GM12801 (cell line): ENCODE measurements around the gene RHCG.

Experiments used
- TF ChIP-seq, protein P1 (sequence below): IDR thresholded peaks from one replicate; pipeline ENCODE4 v1.5.1; 2011; ENCODE audit warnings: control low read depth; ENCODE audit not compliant: insufficient read length; ENCODE audit errors: extremely low read depth

The RHCG gene

DNA sequence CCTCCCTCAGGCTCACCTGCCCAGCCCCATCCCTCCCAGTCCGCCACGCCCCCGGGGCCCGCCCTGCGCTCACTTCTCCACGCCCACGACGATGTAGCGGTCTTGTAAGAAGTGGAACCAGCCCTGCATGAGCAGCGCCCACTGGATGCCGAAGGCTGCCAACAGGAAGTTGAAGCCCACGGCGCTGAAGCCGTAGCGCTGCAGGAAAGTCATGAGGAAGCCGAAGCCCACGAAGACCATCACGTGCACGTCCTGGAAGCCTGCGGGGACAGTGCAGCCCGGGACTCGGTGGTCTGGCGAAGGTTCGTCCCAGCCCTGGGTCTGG lies 9.7 kb downstream of the RHCG start:
- TF ChIP-seq, protein P1, sequence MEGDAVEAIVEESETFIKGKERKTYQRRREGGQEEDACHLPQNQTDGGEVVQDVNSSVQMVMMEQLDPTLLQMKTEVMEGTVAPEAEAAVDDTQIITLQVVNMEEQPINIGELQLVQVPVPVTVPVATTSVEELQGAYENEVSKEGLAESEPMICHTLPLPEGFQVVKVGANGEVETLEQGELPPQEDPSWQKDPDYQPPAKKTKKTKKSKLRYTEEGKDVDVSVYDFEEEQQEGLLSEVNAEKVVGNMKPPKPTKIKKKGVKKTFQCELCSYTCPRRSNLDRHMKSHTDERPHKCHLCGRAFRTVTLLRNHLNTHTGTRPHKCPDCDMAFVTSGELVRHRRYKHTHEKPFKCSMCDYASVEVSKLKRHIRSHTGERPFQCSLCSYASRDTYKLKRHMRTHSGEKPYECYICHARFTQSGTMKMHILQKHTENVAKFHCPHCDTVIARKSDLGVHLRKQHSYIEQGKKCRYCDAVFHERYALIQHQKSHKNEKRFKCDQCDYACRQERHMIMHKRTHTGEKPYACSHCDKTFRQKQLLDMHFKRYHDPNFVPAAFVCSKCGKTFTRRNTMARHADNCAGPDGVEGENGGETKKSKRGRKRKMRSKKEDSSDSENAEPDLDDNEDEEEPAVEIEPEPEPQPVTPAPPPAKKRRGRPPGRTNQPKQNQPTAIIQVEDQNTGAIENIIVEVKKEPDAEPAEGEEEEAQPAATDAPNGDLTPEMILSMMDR = no peak

DNA sequence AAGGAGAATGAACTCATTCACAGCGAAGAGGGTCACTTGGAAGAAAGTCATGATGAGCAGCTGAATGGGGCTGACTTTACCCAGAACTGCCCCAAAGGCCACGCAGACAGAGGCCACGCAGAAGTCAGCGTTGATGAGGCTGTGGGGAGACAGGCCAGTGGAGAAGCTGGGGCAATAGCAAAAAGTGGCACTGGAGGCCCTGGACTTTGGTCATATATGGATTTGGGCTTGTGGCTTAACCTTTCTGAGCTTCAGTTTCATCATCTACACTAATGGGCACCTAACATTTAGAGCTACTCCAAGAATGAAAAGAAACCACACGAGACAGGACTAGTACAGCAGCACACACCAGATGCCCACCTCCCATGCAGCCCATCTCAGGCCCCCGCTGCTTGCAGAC lies 13.3 kb downstream of the RHCG start:
- TF ChIP-seq, protein P1 = no peak

DNA sequence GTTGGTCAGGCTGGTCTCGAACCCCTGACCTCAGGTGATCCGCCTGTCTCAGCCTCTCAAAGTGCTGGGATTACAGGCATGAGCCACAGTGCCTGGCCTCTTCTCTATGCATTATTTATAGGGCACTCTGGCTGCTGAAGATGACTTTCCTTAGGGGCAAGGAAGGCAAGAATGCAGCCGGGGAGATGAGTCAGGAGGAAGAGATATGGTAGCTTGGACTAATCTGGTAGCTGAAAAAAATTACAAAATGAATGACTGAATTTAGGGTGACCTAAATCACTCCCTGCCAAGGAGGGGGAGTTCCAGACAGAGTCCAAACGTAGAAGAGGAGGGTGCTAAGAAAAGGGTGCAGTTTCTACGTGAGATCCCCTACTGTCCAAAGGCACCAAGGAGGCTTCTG lies 14.2 kb downstream of the RHCG start:
- TF ChIP-seq, protein P1 = no peak

DNA sequence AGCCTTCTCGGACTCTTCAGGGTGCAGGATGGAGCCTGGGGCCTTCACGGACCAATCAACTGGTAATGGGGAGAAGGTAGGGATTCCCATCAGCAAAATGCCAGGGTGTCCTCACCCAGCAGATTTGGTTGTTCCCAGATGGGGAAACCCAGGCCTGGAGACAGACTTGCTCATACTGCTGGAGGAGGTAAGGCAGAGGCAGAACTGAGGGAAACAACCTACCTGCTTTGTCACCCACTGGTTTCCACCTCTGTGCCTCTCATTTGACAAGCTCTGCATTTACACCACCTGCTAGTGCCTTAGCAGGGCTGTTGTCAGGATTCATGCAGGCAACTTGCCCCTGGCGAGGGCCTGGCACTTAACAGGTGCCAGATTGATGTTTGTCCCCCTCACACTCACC lies 15.9 kb downstream of the RHCG start:
- TF ChIP-seq, protein P1 = no peak

DNA sequence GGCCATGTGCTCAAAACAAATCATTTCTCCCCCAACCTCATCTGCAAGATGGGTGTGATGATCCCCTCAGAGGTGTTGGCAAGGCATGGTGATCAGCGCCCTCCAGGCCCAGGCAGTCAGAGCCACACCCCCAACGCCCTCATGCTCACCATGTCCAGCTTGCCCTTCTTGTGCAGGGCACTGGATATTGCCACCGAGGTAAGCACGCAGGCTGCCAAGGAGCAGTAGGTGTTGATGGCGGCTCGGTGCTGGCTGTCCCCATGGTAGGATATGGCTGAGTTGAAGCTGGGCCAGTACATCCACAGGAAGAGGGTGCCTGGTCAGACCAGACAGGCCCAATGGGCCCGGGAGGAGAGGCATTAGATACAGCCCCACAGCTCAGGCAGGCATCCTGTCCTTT lies 17.2 kb downstream of the RHCG start:
- TF ChIP-seq, protein P1 = no peak

DNA sequence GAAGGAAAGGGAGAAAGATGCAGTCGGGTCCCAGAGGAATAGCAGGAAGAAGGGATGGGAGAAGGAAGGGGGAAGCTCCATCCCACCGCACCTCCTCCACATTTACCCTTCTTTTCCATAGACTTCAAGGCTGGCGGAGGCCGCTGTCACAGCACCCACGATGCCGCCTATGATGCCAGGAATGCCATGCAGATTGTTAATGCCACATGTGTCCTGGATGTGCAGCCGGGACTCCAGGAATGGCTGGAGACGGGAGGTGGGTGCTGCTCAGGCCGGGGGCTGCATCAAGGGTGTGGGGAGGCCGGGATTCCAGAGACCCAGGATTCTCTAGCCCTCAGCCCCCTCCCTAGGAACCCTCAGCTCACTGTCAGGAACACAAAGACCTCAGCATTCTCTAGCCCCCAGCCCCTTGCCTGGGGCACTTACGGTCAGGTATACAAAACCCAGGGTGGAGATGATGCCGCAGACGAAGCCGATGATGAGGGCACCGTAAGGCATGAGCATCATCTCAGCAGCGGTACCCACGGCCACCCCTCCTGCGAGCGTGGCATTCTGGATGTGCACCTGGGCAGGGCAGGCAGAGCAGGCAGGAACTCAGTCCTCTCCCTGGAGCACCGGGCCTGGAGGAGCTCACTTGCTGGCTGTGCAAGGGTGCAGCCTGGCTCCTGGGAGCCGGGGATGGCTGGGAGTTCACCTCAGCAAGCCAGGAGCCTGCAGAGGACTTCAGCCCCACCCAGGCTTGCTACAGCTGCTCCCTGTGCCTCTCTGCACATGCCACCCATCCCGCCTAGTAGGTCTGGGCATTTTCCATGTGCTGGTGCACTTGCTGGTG lies 18.8 kb downstream of the RHCG start:
- TF ChIP-seq, protein P1 = no peak

DNA sequence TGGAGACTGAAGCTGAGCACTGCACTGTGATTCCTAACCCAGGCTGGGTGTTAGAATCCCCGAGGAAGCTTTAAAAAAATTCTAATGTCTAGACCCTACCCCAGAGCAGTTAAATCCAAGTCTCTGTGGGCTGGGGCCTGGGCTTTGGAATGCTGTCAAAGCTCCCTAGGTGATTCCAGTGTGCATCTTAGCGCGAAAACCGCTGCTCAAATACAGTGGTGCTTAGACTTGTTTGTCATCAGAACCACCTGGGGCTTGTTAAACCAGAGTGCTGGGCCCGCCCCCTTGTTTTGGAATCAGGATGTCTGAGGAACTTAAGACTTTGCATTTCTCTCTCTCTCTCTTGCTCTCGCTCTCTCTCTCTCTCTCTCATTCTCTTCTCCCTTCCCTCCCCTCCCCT lies 20.7 kb downstream of the RHCG start:
- TF ChIP-seq, protein P1 = no peak
